Measurements from ENCODE around the gene UPP2.

Gene UPP2

DNA sequence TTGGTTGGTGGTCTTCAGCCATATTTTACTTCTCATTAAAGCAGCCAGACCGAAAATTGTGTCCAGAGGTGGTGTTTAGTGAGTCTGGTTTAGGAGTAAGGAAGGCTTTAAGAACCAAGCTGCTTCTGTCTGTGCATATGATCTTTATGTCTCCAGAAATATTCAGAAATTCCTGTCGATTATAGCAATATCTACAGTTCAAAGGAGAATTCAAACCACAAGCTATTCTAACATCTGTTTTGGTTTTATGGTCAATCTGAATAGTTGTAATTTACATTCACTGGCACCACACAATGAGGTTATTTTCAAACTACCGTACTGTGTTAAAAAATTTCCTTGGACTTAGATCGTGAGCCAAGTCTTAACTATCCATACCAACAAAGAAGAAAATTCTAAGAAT lies 11.3 kb downstream of the UPP2 start:
- DNase-seq: no peak

DNA sequence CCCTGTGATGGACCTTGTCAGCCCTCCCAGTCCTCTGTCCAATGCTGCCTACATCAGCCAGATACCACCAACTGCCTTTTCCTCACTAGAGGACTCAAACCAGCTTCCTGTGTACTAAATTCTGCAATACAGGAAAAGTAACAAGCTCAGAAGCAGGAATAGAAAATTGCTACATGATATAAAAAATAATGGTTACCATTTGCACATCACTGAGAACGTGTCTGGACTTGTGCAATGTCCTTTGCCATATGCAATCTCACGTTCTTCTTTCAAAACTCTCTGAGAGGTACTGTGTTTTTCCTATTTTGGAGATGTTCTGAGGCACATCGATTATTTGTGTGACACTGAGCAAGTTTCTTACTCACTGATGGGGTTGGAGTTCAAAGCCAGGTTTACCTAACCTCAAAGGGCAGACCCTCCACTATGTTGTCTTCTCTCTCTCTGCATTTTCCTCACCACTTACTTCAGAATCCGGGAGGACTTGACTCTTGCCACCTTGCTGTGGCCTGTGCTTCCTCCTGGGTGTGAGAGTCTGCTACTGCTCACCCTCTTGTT lies 12.1 kb downstream of the UPP2 start:
- no peak for DNase-seq

GRCh38 chr2:158114516-158114915 lies 12.8 kb downstream of the UPP2 start:
- DNase-seq: no peak

DNA sequence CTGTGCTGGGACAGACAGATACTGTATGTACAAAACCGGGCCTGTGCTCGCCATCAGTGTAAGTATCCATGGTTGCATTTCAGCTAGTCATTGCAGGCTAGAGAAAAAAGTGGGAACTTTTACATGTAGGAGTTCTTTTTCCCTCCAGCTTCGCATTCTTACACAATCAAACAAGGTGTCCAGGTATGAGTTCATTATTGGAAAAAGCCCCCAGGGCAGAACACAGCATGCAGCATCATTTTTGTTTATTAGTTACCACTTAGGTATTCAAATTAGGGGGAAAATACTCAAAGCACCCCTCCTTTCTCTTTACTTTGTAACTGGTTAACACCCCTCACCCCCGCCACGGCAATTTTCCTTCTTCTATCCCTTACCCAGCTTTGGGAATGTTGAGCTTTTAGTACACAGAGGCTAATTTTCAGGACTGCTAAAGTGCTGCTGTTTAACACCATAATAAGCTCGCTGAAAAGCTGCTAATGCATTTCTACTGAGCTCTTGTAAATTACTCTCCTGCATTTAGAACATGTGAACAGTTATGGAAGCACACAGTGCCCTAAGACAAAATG lies 13.6 kb downstream of the UPP2 start:
- DNase-seq: no peak

DNA sequence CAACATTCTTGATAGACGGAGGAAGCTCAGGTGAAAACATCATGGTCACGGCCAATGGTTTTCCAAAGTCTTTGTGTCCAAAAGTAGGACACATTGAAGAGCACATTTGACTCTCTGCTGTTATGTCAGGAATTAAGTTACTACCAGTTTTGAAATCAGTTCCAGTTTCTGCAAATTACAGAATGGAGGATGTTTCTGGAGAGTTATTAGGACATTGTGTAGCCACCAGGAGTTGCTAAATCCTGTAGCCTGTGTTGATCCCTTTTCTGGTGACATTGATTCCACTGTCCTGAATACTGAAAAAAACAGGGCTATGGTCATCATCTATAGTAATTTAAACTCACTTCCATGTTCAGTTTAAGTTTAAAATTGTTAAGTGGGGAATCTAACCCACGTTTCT lies 15.3 kb downstream of the UPP2 start:
- DNase-seq: no peak

- no peak for DNase-seq
These were observed 18.4 kb downstream of the UPP2 start for GRCh38 chr2:158120102-158120501.

GRCh38 chr2:158120664-158121641 lies 19.3 kb downstream of the UPP2 start:
- DNase-seq: no peak

GRCh38 chr2:158124896-158125295 lies 23.2 kb downstream of the UPP2 start:
- DNase-seq: no peak

DNA sequence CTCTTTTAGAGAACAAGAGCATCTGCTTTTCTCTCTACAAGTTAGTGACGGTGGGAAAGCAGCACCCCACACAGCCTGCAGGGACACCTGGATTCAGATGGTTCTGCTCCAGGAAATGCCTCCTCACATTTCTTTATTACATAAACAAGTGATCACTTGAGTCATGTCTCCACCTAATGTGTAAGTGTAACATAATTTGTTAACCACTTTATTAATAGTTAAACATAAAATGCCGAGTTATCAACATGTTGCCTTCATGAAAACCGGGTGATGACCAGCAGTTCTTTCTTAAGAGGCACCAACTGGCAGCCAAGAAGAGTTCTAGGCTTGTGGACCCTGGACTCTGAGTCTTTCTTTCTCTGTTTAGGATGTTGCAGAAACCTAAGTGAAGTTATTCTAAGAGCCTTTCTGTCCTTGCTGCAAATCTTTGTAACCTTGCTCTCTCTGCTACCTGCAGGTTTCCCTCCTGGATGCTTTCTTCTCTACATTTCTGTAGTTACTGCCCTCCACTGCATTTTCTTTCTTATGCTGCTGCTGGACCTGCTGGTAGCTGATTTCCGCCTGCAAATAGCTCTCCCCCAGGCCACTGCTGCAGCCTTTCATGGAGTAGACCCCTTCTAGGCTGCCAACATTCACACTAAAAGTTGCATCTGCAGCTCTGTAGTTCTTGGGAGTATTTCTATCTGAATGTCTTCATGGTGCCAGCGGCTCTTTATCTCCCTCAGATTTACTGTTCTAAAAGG lies 24.3 kb downstream of the UPP2 start:
- no peak for DNase-seq

GRCh38 chr2:158127380-158127804 lies 25.7 kb downstream of the UPP2 start:
- DNase-seq: no peak

- no peak for DNase-seq
These were observed 26.7 kb downstream of the UPP2 start for GRCh38 chr2:158128168-158128973.

DNA sequence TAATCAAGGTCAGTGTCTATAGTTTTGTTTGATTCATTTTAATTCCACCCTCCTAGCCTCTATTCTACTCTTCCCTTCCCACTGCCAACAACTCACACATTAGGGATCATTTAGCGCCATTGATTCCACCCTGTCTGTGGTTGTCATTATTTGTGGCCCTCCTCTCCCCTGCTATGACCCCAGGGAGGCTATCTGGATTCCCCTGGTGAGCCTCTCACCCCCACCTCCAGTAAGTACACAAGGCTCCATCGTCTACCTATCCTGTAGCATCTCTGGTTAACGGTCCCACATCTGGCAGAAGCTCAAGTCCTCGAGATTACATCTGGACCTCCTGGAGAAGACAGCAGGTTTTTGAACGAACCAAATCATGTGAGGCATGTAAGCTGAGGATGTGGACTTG lies 27.4 kb downstream of the UPP2 start:
- DNase-seq: no peak

GRCh38 chr2:158130832-158131473 lies 29.3 kb downstream of the UPP2 start:
- no peak for DNase-seq

- DNase-seq: no peak
These were observed 29.8 kb downstream of the UPP2 start for GRCh38 chr2:158131483-158131912.

GRCh38 chr2:158131919-158132566 lies 30.4 kb downstream of the UPP2 start:
- DNase-seq: no peak

DNA sequence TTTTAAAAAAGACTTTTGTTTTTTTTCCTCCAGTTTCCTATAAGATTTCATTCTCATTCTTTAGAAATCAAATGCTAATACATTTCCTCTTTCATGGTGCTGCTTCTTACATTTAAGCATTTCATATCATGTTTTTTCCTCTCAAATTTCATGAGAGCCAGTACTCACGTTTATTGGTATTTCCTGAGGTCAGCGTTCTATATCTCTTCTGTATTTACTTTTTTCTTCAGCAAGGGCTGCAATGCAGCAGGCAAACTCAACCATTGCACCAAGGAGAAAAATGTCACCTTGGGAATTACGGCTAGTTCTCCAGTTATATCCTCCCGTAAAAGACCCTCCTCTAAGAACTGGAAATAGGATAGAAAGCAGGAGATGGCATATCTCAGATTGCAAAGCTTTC lies 32.4 kb downstream of the UPP2 start:
- no peak for DNase-seq

GRCh38 chr2:158134655-158135054 lies 33.0 kb downstream of the UPP2 start:
- DNase-seq: no peak

- DNase-seq: no peak
These were observed 33.4 kb downstream of the UPP2 start for GRCh38 chr2:158135096-158135495.

- no peak for DNase-seq
These were observed 36.6 kb downstream of the UPP2 start for GRCh38 chr2:158138255-158138654.

DNA sequence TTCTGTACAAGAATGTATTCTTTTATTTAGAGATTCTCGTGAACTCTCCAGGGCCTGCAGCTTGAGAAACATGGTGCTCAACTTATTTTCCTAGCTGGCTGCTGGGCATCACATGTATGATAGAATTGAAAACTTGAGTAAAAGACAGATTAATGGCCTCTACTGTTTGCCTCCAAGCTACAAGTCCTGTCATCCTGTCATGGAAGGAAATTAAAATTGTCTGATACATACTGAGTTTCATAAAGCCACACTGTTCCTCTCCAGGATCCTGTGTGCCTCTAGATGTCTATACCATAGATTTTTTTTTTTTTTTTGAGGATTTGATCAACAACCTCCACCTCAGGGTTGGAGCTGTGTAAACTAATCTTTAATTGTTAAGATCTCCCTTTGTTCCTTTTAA lies 38.5 kb downstream of the UPP2 start:
- DNase-seq: no peak

- DNase-seq: no peak
These were observed 40.5 kb downstream of the UPP2 start for GRCh38 chr2:158142165-158142564.

Measured in CD4-positive, alpha-beta T cell treated with Interferon gamma for 1 hour (primary cell).